PFSK-1 (cell line): ENCODE measurements around the gene OAS1.

Experiments
- FOXP2 ChIP-seq: optimal IDR thresholded peaks from 2 replicates; pipeline ENCODE3; 2011; ENCODE audit warnings: borderline replicate concordance, control low read depth, inconsistent platforms; ENCODE audit not compliant: insufficient read depth; ENCODE audit errors: extremely low read length, extremely low read depth
- POLR2AphosphoS5 ChIP-seq: IDR thresholded peaks from 2 replicates; pipeline ENCODE4 v1.6.1; 2012; ENCODE audit warnings: low read depth, mild to moderate bottlenecking, control low read depth, low read length, moderate library complexity
- REST ChIP-seq, 2 experiments: IDR thresholded peaks; 2 replicates each; pipeline versions ENCODE4 v1.6.1 to v1.8.0; 2011 to 2012; ENCODE audit warnings: low read depth in 2 of 2, low read length in 2 of 2, control low read depth in 1 of 2, inconsistent platforms in 1 of 2, mild to moderate bottlenecking in 1 of 2, moderate library complexity in 1 of 2; ENCODE audit not compliant: insufficient read depth in 1 of 2
- SIN3A ChIP-seq: IDR thresholded peaks from 2 replicates; pipeline ENCODE4 v1.6.1; 2012; ENCODE audit warnings: mild to moderate bottlenecking, low read length, moderate library complexity, borderline replicate concordance; ENCODE audit not compliant: insufficient read depth
- TAF1 ChIP-seq: IDR thresholded peaks from 2 replicates; pipeline ENCODE4 v1.6.1; 2012; ENCODE audit warnings: low read length, control low read depth, borderline replicate concordance; ENCODE audit not compliant: insufficient read depth

Gene OAS1

GRCh38 chr12:112927925-112928324 is 21.2 kb downstream of the OAS1 start:
- TF ChIP-seq SIN3A, result no peak
- TF ChIP-seq POLR2AphosphoS5, result no peak
- TF ChIP-seq FOXP2, result no peak
- TF ChIP-seq REST (IDR thresholded peaks at IDR 0.05; ENCODE audit: insufficient read depth in 1 of 2, low read depth in 2 of 2, low read length in 2 of 2), result no peak
- no peak for TF ChIP-seq TAF1

- TF ChIP-seq TAF1, result no peak
- TF ChIP-seq REST (IDR thresholded peaks at IDR 0.05; ENCODE audit: insufficient read depth in 1 of 2, low read depth in 2 of 2, low read length in 2 of 2), result no peak
- TF ChIP-seq SIN3A, result no peak
- TF ChIP-seq FOXP2, result no peak
Measured at GRCh38 chr12:112928978-112929377, 22.2 kb downstream of the OAS1 start.

- TF ChIP-seq POLR2AphosphoS5, result no peak
- TF ChIP-seq TAF1, result no peak
- TF ChIP-seq FOXP2, result no peak
- no peak for TF ChIP-seq SIN3A
- no peak for TF ChIP-seq REST (IDR thresholded peaks at IDR 0.05; ENCODE audit: insufficient read depth in 1 of 2, low read depth in 2 of 2, low read length in 2 of 2)
Measured at GRCh38 chr12:112929715-112930114, 23.0 kb downstream of the OAS1 start.

GRCh38 chr12:112930350-112930749 is 23.6 kb downstream of the OAS1 start:
- TF ChIP-seq REST (IDR thresholded peaks at IDR 0.05; ENCODE audit: insufficient read depth in 1 of 2, low read depth in 2 of 2, low read length in 2 of 2), result no peak
- no peak for TF ChIP-seq TAF1
- TF ChIP-seq FOXP2, result no peak
- no peak for TF ChIP-seq POLR2AphosphoS5
- TF ChIP-seq SIN3A, result no peak

- TF ChIP-seq SIN3A (no peak), FOXP2 (no peak), REST (IDR thresholded peaks at IDR 0.05; ENCODE audit: insufficient read depth in 1 of 2, low read depth in 2 of 2, low read length in 2 of 2) (no peak)
Measured at GRCh38 chr12:112932485-112933128, 25.8 kb downstream of the OAS1 start.
